ENCODE data around the gene MORN1.

Gene MORN1

DNA sequence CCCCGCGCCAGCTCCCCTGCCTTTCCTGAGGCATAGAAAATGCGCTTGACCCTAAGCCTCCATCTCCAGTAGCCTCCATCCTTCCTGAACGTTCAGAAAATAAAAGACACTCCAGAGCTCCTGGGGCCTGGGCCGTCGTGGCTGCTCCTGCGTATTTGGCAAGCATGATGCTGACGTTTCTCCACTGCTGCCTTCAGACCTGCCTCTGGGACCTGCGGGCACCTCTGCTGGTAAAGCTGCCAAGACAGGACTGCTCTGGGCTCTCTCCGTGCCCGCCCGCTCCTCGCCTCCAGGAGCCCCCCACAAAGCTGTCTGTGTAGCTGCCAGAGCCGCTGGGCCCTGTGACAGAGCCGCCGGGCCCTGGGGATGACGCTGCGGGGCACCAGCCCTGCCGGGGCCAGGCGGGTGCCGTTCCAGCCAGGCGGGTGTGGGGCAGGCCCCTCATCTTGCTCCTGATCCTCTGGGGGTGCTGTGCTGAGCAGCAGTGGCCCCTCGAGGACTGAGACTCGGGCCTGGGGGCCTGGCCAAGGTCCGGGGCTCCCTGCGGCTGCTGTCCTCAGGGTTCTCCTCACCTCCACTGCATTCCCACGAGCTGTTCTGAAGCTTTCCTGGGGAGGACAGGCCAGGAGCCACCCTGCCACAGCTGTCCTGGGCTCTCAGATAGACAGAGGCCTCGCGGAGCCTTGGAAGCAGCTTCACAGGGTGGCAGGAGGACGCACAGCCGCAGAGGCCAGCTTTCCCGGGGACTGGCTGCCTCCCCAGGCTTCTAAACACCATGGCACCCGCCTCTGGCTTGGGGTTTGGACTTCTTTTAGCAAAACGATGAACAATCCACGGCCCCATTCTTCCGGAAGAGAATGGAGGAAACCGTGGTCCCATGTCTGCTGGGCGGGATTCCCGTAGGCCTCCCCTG is 48.1 kb downstream of the MORN1 start:
- Histone ChIP-seq H3K9me3 (ENCODE audit: low read depth, low read length) (no peaks in the 10 kb centered on the region), H3K9ac (ENCODE audit: insufficient read length) (no peak overlapping the region), H3K36me3 (ENCODE audit: insufficient read depth, low read length) (no peaks in the 10 kb centered on the region), H3K27ac (no peak overlapping the region), H3K4me3 (no peak overlapping the region)
- no peak for DNase-seq (ENCODE audit: low read depth, low spot score)
- no peak for TF ChIP-seq FOXP2 (optimal IDR thresholded peaks at IDR 0.05; ENCODE audit: control extremely low read depth, extremely low read length, insufficient read depth)
- no peak for TF ChIP-seq POLR2AphosphoS5 (IDR thresholded peaks at IDR 0.05; ENCODE audit: borderline replicate concordance, low read depth, low read length)
- no peak for TF ChIP-seq EZH2 (IDR thresholded peaks at IDR 0.05)

DNA sequence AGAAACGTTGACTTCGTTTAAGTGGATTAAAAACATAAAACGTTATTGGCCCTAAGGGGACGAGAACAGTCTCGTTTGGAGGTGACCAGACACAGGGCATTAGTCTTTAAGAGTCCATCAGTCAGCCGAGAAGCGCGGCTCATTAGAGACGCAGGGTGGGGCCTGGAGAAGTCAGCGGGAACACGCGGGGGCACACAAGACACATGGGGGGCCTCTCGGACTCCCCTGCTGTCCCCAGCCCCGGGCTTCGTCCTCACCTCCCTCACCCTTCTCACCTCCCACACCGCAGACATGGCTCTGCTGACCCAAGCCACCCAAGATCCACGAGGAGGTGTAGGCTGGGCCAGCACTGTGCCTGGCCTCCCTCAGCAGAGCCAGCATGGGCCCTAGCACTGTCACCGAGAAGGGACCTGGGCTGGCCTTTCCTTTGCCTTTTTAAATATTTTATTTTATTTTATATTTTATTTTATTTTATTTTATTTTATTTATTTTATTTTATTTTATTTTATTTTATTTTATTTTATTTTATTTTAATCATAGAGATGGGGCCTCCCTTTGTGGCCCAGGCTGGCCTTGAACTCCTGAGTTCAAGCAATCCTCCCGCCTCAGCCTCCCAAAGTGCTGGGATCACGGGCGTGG is 48.9 kb downstream of the MORN1 start:
- H3K27ac ChIP-seq, result no peak overlapping the region
- TF ChIP-seq FOXP2 (optimal IDR thresholded peaks at IDR 0.05; ENCODE audit: control extremely low read depth, extremely low read length, insufficient read depth) (no peak), POLR2AphosphoS5 (IDR thresholded peaks at IDR 0.05; ENCODE audit: borderline replicate concordance, low read depth, low read length) (no peak), EZH2 (IDR thresholded peaks at IDR 0.05) (no peak)
- DNase-seq (ENCODE audit: low read depth, low spot score), result no peak
- H3K9me3 ChIP-seq (ENCODE audit: low read depth, low read length), result no peaks in the 10 kb centered on the region
- H3K4me3 ChIP-seq, result no peak overlapping the region
- no peak overlapping the region for H3K9ac ChIP-seq (ENCODE audit: insufficient read length)
- H3K36me3 ChIP-seq (ENCODE audit: insufficient read depth, low read length), result no peaks in the 10 kb centered on the region

DNA sequence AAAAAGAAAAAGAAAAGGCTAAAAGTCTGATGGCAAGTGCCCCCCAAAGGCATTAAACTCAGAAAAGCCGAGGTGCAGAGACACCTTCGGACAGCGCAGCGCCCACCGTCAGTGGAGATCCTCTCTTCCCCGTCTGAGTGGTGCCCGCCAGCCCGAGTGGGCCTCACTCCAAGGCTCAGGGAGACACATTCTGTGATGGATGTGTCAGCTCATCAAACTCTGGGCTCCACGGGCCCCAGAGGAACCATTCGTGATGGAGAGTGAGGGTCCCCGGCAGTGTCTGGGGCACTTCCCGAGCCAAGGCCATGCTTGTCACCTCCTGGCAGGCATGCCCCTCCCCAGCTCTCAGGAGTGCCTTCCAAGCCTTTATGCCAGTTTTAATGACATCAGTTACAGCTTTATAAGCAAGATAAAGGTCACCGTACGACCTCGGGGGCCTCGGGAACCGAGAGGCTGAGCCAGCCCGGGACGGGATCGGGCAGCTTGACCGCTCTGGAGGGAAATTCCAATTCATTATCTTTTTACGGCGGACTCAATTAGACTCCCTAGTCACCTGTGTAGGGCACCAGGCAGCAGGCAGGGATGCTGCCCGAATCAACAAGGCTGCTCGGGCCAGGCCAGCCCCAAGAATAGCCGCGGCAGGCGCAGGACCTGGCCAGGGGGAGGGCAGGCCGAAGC is 49.5 kb downstream of the MORN1 start:
- no peak for DNase-seq (ENCODE audit: low read depth, low spot score)
- TF ChIP-seq FOXP2 (optimal IDR thresholded peaks at IDR 0.05; ENCODE audit: control extremely low read depth, extremely low read length, insufficient read depth) (no peak), EZH2 (IDR thresholded peaks at IDR 0.05) (no peak), POLR2AphosphoS5 (IDR thresholded peaks at IDR 0.05; ENCODE audit: borderline replicate concordance, low read depth, low read length) (no peak)
- H3K36me3 ChIP-seq (ENCODE audit: insufficient read depth, low read length), result no peaks in the 10 kb centered on the region

DNA sequence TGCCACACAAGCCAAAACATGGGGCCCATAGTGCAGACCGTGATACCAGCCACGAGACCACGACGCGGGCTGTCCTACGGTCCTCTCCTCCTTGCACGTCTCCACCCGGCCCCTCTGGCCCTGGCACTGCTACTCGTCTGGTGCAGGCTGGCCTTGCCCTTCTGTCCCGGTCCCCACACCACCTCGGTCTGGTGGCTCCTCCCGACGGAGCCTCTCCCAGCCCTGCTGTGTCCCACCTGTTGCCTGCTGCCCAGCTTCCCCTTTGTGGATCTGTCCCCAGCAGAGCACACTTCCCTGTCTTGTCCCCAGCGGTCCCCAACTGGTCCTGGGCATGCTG is 50.5 kb downstream of the MORN1 start:
- no peaks in the 10 kb centered on the region for H3K36me3 ChIP-seq (ENCODE audit: insufficient read depth, low read length)
- H3K27ac ChIP-seq, result no peak overlapping the region
- no peak overlapping the region for H3K4me3 ChIP-seq
- no peaks in the 10 kb centered on the region for H3K9me3 ChIP-seq (ENCODE audit: low read depth, low read length)
- H3K9ac ChIP-seq (ENCODE audit: insufficient read length), result no peak overlapping the region
- no peak for TF ChIP-seq FOXP2 (optimal IDR thresholded peaks at IDR 0.05; ENCODE audit: control extremely low read depth, extremely low read length, insufficient read depth)
- TF ChIP-seq POLR2AphosphoS5 (IDR thresholded peaks at IDR 0.05; ENCODE audit: borderline replicate concordance, low read depth, low read length), result no peak
- no peak for TF ChIP-seq EZH2 (IDR thresholded peaks at IDR 0.05)
- no peak for DNase-seq (ENCODE audit: low read depth, low spot score)

More for the DNA sequence above, 49.5 kb downstream of the MORN1 start:
- H3K27ac ChIP-seq, result no peak overlapping the region
- H3K9me3 ChIP-seq (ENCODE audit: low read depth, low read length), result no peaks in the 10 kb centered on the region
- no peak overlapping the region for H3K4me3 ChIP-seq
- no peak overlapping the region for H3K9ac ChIP-seq (ENCODE audit: insufficient read length)

DNA sequence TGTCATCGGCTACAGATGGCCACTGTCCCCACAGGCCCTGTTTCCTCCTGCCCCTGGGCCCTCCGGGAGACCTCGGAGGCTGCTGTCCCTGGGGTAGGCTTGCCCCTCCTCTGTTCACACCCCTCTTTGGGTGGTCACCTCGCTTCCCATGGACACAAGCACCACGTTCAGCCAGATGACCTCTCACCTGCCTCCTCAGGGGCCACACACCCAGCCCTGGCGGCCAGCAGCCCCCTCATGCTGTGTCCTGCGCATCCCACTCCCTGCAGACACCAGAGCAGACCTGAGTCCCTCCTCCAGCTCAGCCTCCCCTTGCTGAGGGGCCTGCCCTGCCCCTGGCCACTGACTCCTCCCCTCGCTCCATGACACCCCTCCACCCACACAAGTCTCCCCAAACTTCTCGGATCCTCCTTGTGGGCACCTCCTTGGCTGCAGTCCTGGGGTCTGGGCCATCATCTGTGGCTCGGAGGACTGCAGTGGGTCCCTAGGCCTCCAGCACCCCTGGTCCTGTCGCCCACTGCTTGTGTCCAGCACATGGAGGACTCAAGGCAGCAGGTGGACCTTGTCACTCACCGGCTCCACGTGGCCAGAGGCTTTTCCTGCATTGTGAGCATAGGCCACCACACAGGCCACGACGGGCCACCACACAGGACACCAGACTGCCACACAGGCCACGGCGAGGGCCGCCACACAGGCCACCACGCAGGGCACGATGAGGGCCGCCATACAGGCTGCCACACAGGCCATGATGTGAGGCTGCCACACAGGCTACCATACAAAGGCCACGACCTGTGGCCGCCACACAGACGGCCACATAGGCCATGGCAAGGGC is 51.1 kb downstream of the MORN1 start:
- no peaks in the 10 kb centered on the region for H3K9me3 ChIP-seq (ENCODE audit: low read depth, low read length)
- H3K36me3 ChIP-seq (ENCODE audit: insufficient read depth, low read length), result no peaks in the 10 kb centered on the region
- no peak overlapping the region for H3K4me3 ChIP-seq
- TF ChIP-seq FOXP2 (optimal IDR thresholded peaks at IDR 0.05; ENCODE audit: control extremely low read depth, extremely low read length, insufficient read depth) (no peak), EZH2 (IDR thresholded peaks at IDR 0.05) (no peak), POLR2AphosphoS5 (IDR thresholded peaks at IDR 0.05; ENCODE audit: borderline replicate concordance, low read depth, low read length) (no peak)
- no peak overlapping the region for H3K9ac ChIP-seq (ENCODE audit: insufficient read length)
- H3K27ac ChIP-seq, result no peak overlapping the region
- DNase-seq (ENCODE audit: low read depth, low spot score), result no peak

DNA sequence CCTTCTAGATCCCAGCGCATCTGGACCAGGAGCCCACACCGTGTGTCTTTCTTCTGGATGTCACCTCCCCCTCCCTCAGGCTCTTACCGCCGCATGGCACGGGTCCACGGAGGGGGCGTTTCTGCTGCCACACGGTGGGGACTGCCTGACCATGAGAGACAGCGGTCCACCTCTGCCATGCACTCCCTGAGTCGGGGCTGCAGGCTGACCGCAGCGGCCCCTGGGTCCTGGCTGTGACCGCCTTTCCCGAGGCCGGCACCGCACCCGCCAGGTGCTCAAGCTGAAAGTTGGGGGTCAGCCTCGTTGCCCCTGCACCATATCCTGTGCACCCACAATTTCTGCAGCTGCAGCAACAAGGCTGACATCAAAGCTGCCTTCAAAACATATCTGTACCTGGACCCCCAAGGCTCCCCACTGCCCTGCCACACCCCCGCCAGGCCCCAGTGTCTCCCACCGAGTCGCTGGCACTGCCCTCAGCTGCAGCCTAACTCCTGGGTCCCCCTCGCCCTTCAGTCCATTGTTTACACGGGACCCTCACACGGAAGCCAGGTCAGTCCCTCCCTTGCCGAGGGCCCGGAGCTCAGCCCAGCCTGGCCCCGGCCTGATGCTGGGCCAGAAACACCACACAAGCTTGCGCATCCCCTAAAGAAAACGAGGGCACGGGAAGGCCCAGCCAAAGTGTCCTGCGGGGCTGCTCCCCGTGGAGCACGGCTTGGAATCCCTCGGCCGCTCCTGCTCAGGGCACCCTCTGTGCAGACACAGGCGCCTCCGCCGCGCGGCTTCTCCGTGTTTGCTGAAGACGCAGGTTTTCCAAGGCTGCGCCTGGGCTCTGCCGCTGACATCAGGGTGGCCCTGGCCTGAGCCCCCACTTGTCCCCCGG is 51.9 kb downstream of the MORN1 start:
- no peak overlapping the region for H3K9ac ChIP-seq (ENCODE audit: insufficient read length)
- no peaks in the 10 kb centered on the region for H3K36me3 ChIP-seq (ENCODE audit: insufficient read depth, low read length)
- no peak for DNase-seq (ENCODE audit: low read depth, low spot score)
- H3K27ac ChIP-seq, result no peak overlapping the region
- no peak overlapping the region for H3K4me3 ChIP-seq
- TF ChIP-seq EZH2 (IDR thresholded peaks at IDR 0.05), result no peak
- no peak for TF ChIP-seq POLR2AphosphoS5 (IDR thresholded peaks at IDR 0.05; ENCODE audit: borderline replicate concordance, low read depth, low read length)
- no peak for TF ChIP-seq FOXP2 (optimal IDR thresholded peaks at IDR 0.05; ENCODE audit: control extremely low read depth, extremely low read length, insufficient read depth)
- no peaks in the 10 kb centered on the region for H3K9me3 ChIP-seq (ENCODE audit: low read depth, low read length)

DNA sequence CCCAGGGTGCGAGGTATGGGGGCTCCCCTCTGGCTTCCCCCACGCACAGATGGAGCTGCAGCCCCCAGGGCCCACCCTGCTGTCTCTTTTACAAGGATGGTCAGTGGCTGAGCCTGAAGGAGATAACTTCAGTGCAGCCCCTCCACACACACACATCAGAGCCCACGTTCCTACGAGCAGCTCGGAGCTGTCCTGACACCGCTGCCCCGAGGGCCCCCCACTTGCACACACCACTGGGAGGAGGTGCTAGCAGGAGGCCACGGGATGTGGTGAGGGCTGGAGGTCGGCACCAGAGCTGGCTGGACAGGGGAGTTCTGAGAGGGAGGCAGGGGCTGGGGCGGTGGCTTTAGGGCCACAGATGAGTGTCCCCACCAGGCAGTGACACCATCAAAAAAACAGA is 53.9 kb downstream of the MORN1 start:
- no peak for TF ChIP-seq FOXP2 (optimal IDR thresholded peaks at IDR 0.05; ENCODE audit: control extremely low read depth, extremely low read length, insufficient read depth)
- TF ChIP-seq POLR2AphosphoS5 (IDR thresholded peaks at IDR 0.05; ENCODE audit: borderline replicate concordance, low read depth, low read length), result no peak
- no peak for TF ChIP-seq EZH2 (IDR thresholded peaks at IDR 0.05)
- DNase-seq (ENCODE audit: low read depth, low spot score), result no peak
- H3K9me3 ChIP-seq (ENCODE audit: low read depth, low read length), result no peaks in the 10 kb centered on the region
- H3K27ac ChIP-seq, result no peak overlapping the region
- H3K4me3 ChIP-seq, result no peak overlapping the region
- no peak overlapping the region for H3K9ac ChIP-seq (ENCODE audit: insufficient read length)
- H3K36me3 ChIP-seq (ENCODE audit: insufficient read depth, low read length), result no peaks in the 10 kb centered on the region

Measured in SK-N-MC (cell line).